ENCODE results near the gene GAGE12H.
"Not testable (repeated sequence)": the region's sequence is repeated elsewhere in the genome, so short reads cannot be mapped to it uniquely, and the experiment has no call there.

Gene GAGE12H

GRCh38 chrX:49579649-49580048 is at the start of gene GAGE12H:
TSS of gene GAGE12H (plus strand) at chrX:49579949. CDS start at chrX:49581104, 1,155 bp downstream.
- DNase-seq = not testable (repeated sequence)

DNA sequence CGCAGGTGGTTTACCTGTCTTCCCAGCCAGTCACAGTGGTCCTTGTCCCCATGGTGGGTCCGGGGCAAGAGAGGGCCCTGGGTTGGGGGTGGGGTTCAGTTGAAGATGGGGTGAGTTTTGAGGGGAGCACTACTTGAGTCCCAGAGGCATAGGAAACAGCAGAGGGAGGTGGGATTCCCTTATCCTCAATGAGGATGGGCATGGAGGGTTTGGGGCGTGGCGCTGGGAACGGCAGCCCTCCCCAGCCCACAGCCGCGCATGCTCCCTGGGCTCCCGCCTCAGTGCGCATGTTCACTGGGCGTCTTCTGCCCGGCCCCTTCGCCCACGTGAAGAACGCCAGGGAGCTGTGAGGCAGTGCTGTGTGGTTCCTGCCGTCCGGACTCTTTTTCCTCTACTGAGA is 47.9 kb upstream of the GAGE12H start, which contains the start of gene GAGE12C:
TSS of gene GAGE12C (plus strand) at position 301 of the 400 bp plus-strand sequence. CDS start 1,155 bp downstream, outside the sequence.
- not testable (repeated sequence) for DNase-seq

DNA sequence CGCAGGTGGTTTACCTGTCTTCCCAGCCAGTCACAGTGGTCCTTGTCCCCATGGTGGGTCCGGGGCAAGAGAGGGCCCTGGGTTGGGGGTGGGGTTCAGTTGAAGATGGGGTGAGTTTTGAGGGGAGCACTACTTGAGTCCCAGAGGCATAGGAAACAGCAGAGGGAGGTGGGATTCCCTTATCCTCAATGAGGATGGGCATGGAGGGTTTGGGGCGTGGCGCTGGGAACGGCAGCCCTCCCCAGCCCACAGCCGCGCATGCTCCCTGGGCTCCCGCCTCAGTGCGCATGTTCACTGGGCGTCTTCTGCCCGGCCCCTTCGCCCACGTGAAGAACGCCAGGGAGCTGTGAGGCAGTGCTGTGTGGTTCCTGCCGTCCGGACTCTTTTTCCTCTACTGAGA is 38.3 kb upstream of the GAGE12H start, which contains the start of gene GAGE12D:
TSS of gene GAGE12D (plus strand) at position 301 of the 400 bp plus-strand sequence. CDS start 1,155 bp downstream, outside the sequence.
- DNase-seq = not testable (repeated sequence)

GRCh38 chrX:49550989-49551388 is 28.8 kb upstream of the GAGE12H start, which contains the start of gene GAGE12E:
TSS of gene GAGE12E (plus strand) at chrX:49551289. CDS start at chrX:49552444, 1,155 bp downstream.
- DNase-seq = not testable (repeated sequence)

DNA sequence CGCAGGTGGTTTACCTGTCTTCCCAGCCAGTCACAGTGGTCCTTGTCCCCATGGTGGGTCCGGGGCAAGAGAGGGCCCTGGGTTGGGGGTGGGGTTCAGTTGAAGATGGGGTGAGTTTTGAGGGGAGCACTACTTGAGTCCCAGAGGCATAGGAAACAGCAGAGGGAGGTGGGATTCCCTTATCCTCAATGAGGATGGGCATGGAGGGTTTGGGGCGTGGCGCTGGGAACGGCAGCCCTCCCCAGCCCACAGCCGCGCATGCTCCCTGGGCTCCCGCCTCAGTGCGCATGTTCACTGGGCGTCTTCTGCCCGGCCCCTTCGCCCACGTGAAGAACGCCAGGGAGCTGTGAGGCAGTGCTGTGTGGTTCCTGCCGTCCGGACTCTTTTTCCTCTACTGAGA is 19.2 kb upstream of the GAGE12H start, which contains the start of gene GAGE12F:
TSS of gene GAGE12F (plus strand) at position 301 of the 400 bp plus-strand sequence. CDS start 1,155 bp downstream, outside the sequence.
- DNase-seq = not testable (repeated sequence)

DNA sequence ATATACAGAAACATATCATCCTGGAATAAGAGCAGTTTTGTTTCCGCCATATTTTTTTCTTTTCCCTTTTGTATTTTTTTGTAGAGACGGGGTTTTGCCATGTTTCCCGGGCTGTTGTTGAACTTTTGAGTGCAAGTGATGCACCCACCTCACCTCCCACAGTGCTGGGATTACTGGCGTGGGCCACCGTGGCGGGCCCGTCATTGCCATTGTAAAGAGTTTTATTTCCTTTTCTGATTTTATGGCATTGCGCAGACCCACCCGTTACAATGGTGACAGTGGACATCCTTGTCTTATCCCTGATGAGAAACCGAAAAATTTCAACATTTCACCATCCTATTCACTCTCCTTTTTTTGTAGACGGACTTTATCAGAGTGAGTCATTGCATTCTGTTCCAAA is 11.0 kb upstream of the GAGE12H start:
- not testable (repeated sequence) for DNase-seq

DNA sequence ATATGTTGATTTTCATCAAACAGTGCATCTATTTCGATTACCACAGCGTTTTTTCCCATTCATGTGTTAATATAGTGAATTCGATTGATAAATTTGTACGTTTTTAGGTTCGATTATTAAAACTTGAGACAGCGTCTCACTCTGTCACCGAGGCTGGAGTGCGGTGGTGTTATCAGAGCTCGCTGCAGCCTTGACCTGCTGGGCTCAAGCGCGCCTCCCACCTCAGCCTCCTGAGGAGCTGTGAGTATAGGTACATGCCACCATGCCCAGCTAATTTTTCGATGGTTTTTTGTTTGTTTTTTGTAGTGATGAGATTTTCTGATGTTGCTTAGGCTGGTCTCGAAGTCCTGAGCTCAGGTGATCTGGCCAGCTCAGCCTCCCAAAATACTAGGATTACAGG is 10.6 kb upstream of the GAGE12H start:
- DNase-seq = not testable (repeated sequence)

- DNase-seq = not testable (repeated sequence)
These were observed 9.6 kb upstream of the GAGE12H start, which contains the start of gene GAGE12G for GRCh38 chrX:49570100-49570499. TSS of gene GAGE12G (plus strand) at chrX:49570400. CDS start at chrX:49571555, 1,155 bp downstream.

DNA sequence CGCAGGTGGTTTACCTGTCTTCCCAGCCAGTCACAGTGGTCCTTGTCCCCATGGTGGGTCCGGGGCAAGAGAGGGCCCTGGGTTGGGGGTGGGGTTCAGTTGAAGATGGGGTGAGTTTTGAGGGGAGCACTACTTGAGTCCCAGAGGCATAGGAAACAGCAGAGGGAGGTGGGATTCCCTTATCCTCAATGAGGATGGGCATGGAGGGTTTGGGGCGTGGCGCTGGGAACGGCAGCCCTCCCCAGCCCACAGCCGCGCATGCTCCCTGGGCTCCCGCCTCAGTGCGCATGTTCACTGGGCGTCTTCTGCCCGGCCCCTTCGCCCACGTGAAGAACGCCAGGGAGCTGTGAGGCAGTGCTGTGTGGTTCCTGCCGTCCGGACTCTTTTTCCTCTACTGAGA is 9.4 kb downstream of the GAGE12H start, which contains the start of gene GAGE2A:
TSS of gene GAGE2A (plus strand) at position 301 of the 400 bp plus-strand sequence. CDS start 1,155 bp downstream, outside the sequence.
- not testable (repeated sequence) for DNase-seq

DNA sequence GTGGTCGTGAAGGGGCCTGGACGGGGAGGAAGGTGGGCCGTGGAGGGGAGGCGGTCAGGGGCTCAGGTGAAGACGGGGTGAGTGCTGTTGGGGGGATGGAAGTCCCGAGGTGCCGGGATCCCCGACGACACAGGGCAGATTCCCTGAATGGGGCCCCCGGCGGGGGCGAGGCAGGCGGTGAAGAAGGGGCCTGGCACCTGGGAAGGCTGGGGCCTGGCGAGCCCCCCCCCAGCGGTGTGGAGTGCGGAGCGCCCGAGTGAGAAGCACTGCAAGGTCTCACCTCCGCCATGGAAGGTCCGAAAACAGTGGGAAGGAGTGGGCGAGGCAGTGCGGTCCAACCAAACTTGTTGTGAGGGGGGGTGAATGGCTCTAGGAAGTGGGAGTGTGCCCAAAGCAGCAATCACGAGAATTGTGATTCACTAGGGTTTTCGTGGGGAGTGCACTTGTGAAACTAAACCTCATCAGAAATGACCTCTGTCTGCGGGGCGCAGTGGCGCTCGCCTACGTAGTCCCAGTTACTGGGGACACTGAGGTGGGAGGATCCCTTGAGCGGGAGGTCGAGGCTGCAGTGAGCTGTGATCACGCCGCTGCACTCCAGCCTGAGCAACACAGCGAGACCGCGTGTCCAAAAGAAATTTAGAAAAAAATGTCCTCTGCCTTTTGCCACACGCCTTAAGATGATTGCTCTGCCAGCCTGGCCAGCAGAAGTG is 10.2 kb downstream of the GAGE12H start:
- DNase-seq = not testable (repeated sequence)

- DNase-seq = not testable (repeated sequence)
These were observed 10.7 kb downstream of the GAGE12H start for GRCh38 chrX:49590488-49590887.

DNA sequence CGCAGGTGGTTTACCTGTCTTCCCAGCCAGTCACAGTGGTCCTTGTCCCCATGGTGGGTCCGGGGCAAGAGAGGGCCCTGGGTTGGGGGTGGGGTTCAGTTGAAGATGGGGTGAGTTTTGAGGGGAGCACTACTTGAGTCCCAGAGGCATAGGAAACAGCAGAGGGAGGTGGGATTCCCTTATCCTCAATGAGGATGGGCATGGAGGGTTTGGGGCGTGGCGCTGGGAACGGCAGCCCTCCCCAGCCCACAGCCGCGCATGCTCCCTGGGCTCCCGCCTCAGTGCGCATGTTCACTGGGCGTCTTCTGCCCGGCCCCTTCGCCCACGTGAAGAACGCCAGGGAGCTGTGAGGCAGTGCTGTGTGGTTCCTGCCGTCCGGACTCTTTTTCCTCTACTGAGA is 19.0 kb downstream of the GAGE12H start, which contains the start of gene GAGE1:
TSS of gene GAGE1 (plus strand) at position 301 of the 400 bp plus-strand sequence. CDS start 1,155 bp downstream, outside the sequence.
- DNase-seq = not testable (repeated sequence)

DNA sequence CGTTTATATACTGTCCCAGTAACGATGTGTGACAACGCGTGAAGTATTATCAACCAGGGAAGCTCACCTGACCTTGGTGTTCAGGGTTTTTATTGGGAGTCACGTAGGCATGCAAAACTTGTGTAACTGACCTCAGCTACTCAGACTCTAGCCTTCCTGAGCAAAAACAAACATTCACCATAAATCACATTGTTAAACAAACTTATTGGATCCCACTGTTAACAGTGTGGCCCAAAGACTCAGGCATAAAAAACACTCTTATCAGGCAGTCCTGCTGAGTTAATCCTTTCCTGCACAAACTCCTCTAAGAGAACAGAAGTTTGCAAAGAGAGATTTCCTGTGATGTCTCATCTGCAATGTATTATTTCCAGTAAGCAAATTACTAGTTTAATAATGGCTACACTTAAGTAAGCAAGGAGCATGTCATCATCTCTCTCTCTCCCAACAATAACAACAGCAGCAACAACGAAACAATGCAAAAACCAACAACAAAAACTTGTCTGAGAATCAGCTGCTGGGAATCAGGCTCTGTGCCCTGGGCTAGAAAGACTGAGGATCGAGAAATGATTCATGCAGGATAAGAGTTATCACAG is 31.1 kb downstream of the GAGE12H start:
- no peak for DNase-seq

- no peak for DNase-seq
These were observed 38.8 kb downstream of the GAGE12H start for GRCh38 chrX:49618574-49618973.

GRCh38 chrX:49627086-49627777 is 47.5 kb downstream of the GAGE12H start:
- no peak for DNase-seq

All from NCI-H187 (cell line).